OCI-LY1 (cell line): Measurements from ENCODE around the gene L3MBTL4.
"Not testable (repeated sequence)": the region's sequence is repeated elsewhere in the genome, so short reads cannot be mapped to it uniquely, and the experiment has no call there.

Experiments
- H2AFZ ChIP-seq: fragments of 200-600 bp; sonication (generic), shearing (Covaris generic); 2 replicates; pipeline ENCODE4 v1.6.0; 2014; ENCODE audit warnings: antibody characterized with exemption, mild to moderate bottlenecking, low read length
- H3F3A ChIP-seq: fragments of 200-600 bp; sonication (generic), shearing (Covaris generic); 2 replicates; pipeline ENCODE4 v1.6.0; 2014; ENCODE audit warnings: mild to moderate bottlenecking, antibody characterized with exemption, low read length, moderate library complexity; ENCODE audit not compliant: insufficient read depth
- H3K27ac ChIP-seq: fragments of 200-600 bp; sonication (generic); 2 replicates; pipeline ENCODE4 v1.5.1; 2014; ENCODE audit warnings: low read length, mixed run types, mild to moderate bottlenecking, low read depth; ENCODE audit not compliant: poor library complexity, severe bottlenecking
- H3K27me3 ChIP-seq: fragments of 200-600 bp; sonication (generic); 2 replicates; pipeline ENCODE4 v1.6.0; 2014; ENCODE audit warnings: antibody characterized with exemption, mild to moderate bottlenecking, low read length, moderate library complexity; ENCODE audit not compliant: insufficient read depth
- H3K36me3 ChIP-seq: fragments of 200-600 bp; sonication (generic); 2 replicates; pipeline ENCODE4 v1.6.1; 2014; ENCODE audit warnings: mild to moderate bottlenecking, antibody characterized with exemption, low read length, moderate library complexity, mixed read lengths; ENCODE audit not compliant: insufficient read depth
- H3K4me1 ChIP-seq: fragments of 200-600 bp; sonication (generic); 2 replicates; pipeline ENCODE4 v1.5.1; 2014; ENCODE audit warnings: mild to moderate bottlenecking, low read length, moderate library complexity; ENCODE audit not compliant: insufficient read depth, severe bottlenecking
- H3K4me2 ChIP-seq: fragments of 200-600 bp; sonication (generic), shearing (Covaris generic); 2 replicates; pipeline ENCODE4 v1.6.1; 2014; ENCODE audit warnings: low read length
- H3K4me3 ChIP-seq: fragments of 200-600 bp; sonication (generic); 2 replicates; pipeline ENCODE4 v1.5.1; 2014; ENCODE audit warnings: low read length, low read depth, mild to moderate bottlenecking, mixed read lengths; ENCODE audit not compliant: poor library complexity, severe bottlenecking
- H3K79me2 ChIP-seq: fragments of 200-600 bp; shearing (Covaris generic); 2 replicates; pipeline ENCODE4 v1.6.1; 2016; ENCODE audit warnings: mixed run types, low read length, mixed read lengths; ENCODE audit not compliant: insufficient read depth
- H3K9ac ChIP-seq: fragments of 200-600 bp; sonication (generic), shearing (Covaris generic); 2 replicates; pipeline ENCODE4 v1.6.1; 2014; ENCODE audit warnings: mild to moderate bottlenecking, low read length, mixed read lengths
- H3K9me2 ChIP-seq: fragments of 200-600 bp; sonication (generic), shearing (Covaris generic); 2 replicates; pipeline ENCODE4 v1.6.1; 2014; ENCODE audit warnings: low read depth, mild to moderate bottlenecking, low read length, mixed read lengths
- H3K9me3 ChIP-seq: fragments of 200-600 bp; shearing (Covaris generic); 2 replicates; pipeline ENCODE4 v1.6.1; 2014; ENCODE audit warnings: low read length, mixed read lengths
- H4K20me1 ChIP-seq: fragments of 200-600 bp; sonication (generic), shearing (Covaris generic); 2 replicates; pipeline ENCODE4 v1.6.0; 2016; ENCODE audit warnings: mild to moderate bottlenecking, low read length; ENCODE audit not compliant: insufficient read depth
- EZH2 ChIP-seq: fragments of 200-600 bp; sonication (generic), shearing (Covaris generic); IDR thresholded peaks from 2 replicates; pipeline ENCODE4 v1.8.0; 2017; ENCODE audit warnings: borderline replicate concordance, mixed run types, mild to moderate bottlenecking, antibody characterized with exemption, low read length, moderate library complexity, mixed read lengths
- TF ChIP-seq, protein P1 (sequence below): fragments of 200-600 bp; sonication (generic), shearing (Covaris generic); IDR thresholded peaks from 2 replicates; pipeline ENCODE4 v1.5.1; 2017; ENCODE audit warnings: mild to moderate bottlenecking, antibody characterized with exemption, low read length, moderate library complexity, mixed read lengths

Gene L3MBTL4

DNA sequence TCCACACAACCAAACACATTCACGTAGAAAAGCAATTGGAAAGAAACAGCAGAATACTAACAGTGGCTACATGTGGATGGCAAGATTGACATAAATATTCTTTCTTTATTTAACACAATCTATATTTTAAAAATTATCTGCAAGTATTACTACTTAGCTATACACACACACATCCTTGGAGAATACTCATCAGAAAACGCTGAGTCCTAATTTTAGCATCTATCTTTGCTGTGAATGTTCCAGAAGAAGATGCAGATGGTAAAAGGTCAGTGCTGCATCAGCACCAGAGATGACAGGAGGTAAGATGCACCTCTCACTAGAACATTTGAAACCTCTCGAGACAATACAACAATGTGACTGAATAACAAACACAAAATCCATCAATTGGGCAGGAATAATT lies 148.5 kb downstream of the L3MBTL4 start:
- Histone ChIP-seq H3K4me1 (no peaks in the 10 kb centered on the region), H3F3A (no peaks in the 10 kb centered on the region), H3K27me3 (no peaks in the 10 kb centered on the region; the same call in 1 of the 2 replicates), H3K4me2 (no peak overlapping the region), H3K27ac (no peak overlapping the region), H3K9me3 (no peaks in the 10 kb centered on the region), H3K79me2 (no peaks in the 10 kb centered on the region), H4K20me1 (no peaks in the 10 kb centered on the region), H3K4me3 (no peak overlapping the region), H2AFZ (no peak overlapping the region), H3K36me3 (no peaks in the 10 kb centered on the region), H3K9me2 (no peaks in the 10 kb centered on the region), H3K9ac (no peak overlapping the region)
- no peak for TF ChIP-seq EZH2
- TF ChIP-seq, protein P1, sequence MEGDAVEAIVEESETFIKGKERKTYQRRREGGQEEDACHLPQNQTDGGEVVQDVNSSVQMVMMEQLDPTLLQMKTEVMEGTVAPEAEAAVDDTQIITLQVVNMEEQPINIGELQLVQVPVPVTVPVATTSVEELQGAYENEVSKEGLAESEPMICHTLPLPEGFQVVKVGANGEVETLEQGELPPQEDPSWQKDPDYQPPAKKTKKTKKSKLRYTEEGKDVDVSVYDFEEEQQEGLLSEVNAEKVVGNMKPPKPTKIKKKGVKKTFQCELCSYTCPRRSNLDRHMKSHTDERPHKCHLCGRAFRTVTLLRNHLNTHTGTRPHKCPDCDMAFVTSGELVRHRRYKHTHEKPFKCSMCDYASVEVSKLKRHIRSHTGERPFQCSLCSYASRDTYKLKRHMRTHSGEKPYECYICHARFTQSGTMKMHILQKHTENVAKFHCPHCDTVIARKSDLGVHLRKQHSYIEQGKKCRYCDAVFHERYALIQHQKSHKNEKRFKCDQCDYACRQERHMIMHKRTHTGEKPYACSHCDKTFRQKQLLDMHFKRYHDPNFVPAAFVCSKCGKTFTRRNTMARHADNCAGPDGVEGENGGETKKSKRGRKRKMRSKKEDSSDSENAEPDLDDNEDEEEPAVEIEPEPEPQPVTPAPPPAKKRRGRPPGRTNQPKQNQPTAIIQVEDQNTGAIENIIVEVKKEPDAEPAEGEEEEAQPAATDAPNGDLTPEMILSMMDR, result no peak

DNA sequence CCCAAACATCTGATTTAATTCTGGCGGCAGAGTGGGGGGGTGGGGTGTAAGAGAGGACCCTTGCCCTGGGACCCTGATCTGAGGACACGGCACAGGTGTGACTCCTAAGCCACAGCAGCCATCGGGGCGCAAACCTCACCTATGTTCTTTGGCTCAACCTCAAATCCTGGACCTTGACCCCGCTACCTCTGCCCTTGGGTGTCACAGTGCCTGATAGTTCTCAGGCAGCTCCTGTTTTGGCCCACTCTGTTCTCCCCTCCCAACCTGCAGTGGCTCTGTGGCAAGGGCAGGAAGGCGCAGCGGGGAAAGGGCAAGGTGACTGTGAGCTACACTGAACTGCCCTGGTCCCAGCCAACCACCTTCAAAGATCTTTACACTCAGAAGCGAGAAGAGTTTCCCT lies 152.8 kb downstream of the L3MBTL4 start:
- no peak for TF ChIP-seq EZH2
- TF ChIP-seq, protein P1, result no peak
- Histone ChIP-seq H3K79me2 (no peaks in the 10 kb centered on the region), H3K9me3 (no peaks in the 10 kb centered on the region), H3K27me3 (no peaks in the 10 kb centered on the region; the same call in 1 of the 2 replicates), H3K4me2 (no peak overlapping the region), H3F3A (no peaks in the 10 kb centered on the region), H2AFZ (no peak overlapping the region), H4K20me1 (no peaks in the 10 kb centered on the region), H3K27ac (no peak overlapping the region), H3K4me3 (no peak overlapping the region), H3K9ac (no peak overlapping the region), H3K36me3 (no peaks in the 10 kb centered on the region), H3K9me2 (no peaks in the 10 kb centered on the region), H3K4me1 (no peaks in the 10 kb centered on the region)

DNA sequence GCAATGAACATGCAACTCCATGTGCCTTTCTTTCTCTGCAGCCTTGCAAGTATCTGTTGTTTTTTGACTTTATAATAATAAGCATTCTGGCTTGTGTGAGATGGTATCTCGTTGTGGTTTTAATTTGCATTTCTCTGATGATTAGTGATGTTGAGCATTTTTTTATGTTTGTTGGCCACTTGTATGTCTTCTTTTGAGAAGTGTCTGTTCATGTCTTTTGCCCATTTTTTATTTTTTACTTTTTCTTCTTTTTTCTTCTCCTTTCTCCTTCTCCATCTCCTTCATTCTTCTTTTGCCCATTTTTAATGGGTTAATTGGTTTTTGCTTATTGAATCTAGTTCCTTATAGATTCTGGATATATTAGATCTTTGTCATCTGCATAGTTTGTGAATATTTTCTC lies 155.4 kb downstream of the L3MBTL4 start:
- H3K36me3 ChIP-seq, H3K27me3 ChIP-seq, H3K27ac ChIP-seq, H3K9me3 ChIP-seq, H3K4me3 ChIP-seq, H2AFZ ChIP-seq, H3K4me2 ChIP-seq, H3K9me2 ChIP-seq, H3K79me2 ChIP-seq, H4K20me1 ChIP-seq, H3K9ac ChIP-seq, H3F3A ChIP-seq: not testable (repeated sequence)
- peaks cover 14% of the 10 kb centered on the region for H3K4me1 ChIP-seq

DNA sequence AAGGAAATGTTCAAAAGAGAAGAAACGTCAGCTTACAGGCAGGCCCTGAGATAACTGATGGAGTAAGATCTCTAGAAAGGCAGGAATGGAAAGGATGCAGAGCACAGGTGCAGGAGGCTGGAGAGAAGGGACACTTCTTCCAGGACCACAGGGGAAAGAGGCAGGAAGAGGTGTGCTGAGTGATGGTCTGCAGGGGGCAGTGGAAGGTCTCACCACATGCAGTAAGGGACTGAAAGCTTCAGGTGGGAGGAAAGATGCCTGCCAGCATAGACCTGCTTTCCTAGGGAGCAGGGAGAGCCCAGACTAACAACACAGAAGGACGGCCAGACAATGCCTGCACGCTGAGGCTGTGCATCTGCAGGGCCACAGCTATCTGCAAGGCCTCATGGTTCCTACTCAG lies 156.8 kb downstream of the L3MBTL4 start:
- Histone ChIP-seq H3K9ac (no peak overlapping the region), H3F3A (no peaks in the 10 kb centered on the region), H3K79me2 (no peaks in the 10 kb centered on the region), H3K27ac (no peak overlapping the region), H3K27me3 (no peaks in the 10 kb centered on the region; the same call in 1 of the 2 replicates), H3K9me2 (no peaks in the 10 kb centered on the region), H3K9me3 (no peaks in the 10 kb centered on the region), H2AFZ (no peak overlapping the region), H4K20me1 (no peaks in the 10 kb centered on the region), H3K4me3 (no peak overlapping the region), H3K36me3 (no peaks in the 10 kb centered on the region), H3K4me2 (no peak overlapping the region), H3K4me1 (peaks cover 19% of the 10 kb centered on the region)
- no peak for TF ChIP-seq EZH2
- TF ChIP-seq, protein P1, result no peak
